GM12892 (cell line): ENCODE data around the gene CBFA2T2.

Experiments used
- POLR2AphosphoS5 ChIP-seq: IDR thresholded peaks from 2 replicates; pipeline ENCODE4 v1.6.1; 2011; ENCODE audit warnings: low read depth, low read length, control low read depth
- TAF1 ChIP-seq: IDR thresholded peaks from 2 replicates; pipeline ENCODE4 v1.6.1; 2011; ENCODE audit warnings: low read depth, mild to moderate bottlenecking, control low read depth, low read length, borderline replicate concordance

GRCh38 chr20:33659341-33660034, 169.6 kb downstream of the CBFA2T2 start:
- TF ChIP-seq POLR2AphosphoS5 (no peak), TAF1 (no peak)
